Ectodermal cell (in vitro differentiated cells): ENCODE results near the gene SLC25A52.

ENCODE experiments used
- H3K27ac ChIP-seq: 2 replicates; pipeline ENCODE4 v1.7.0; 2013; ENCODE audit warnings: mild to moderate bottlenecking, low read depth, low read length; ENCODE audit not compliant: insufficient read depth, poor library complexity, severe bottlenecking
- H3K27me3 ChIP-seq: 2 replicates; pipeline ENCODE4 v1.7.0; 2013; ENCODE audit warnings: mild to moderate bottlenecking, low read length; ENCODE audit not compliant: insufficient read depth, control insufficient read depth, poor library complexity, severe bottlenecking
- H3K36me3 ChIP-seq: one replicate; pipeline ENCODE4 v1.7.0; 2013; ENCODE audit warnings: low read length; ENCODE audit not compliant: control insufficient read depth, insufficient read depth
- H3K4me1 ChIP-seq: one replicate; pipeline ENCODE4 v1.7.0; 2013; ENCODE audit warnings: low read length; ENCODE audit not compliant: control insufficient read depth, insufficient read depth
- H3K4me3 ChIP-seq: 2 replicates; pipeline ENCODE4 v1.7.0; 2013; ENCODE audit warnings: low read depth, low read length, control low read depth; ENCODE audit not compliant: insufficient read depth
- H3K9me3 ChIP-seq: 2 replicates; pipeline ENCODE4 v1.7.0; 2013; ENCODE audit warnings: mild to moderate bottlenecking, low read length, moderate library complexity; ENCODE audit not compliant: control insufficient read depth
- WGBS, 2 experiments: methylation state at CpG; one replicate each; pipeline ENCODE4 v1.1.7; 2013; ENCODE audit warnings: missing lambda C conversion rate in 2 of 2; 5-methylcytosine and 5-hydroxymethylcytosine counted together

Gene SLC25A52

DNA sequence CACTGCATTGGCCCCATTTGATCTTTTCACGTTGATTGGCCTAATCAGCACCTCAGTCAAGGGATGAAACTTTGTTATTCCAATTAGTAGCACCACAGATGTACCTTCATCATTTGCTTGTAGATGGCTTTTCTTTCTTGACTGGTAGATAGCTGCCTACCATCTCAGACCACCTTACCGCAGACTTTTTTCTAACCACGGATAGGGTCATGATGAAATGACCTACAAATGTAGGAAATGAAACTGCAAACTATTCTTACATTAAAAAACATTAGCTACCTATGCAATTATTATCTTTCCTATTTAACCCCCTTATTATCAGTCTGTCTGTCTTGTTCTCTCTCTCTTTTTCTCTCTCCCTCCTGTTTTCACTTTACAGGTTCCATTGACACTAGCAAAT lies 22.4 kb upstream of the SLC25A52 start:
- Histone ChIP-seq H3K4me1 (no peaks in the 10 kb centered on the region), H3K27me3 (no peaks in the 10 kb centered on the region), H3K4me3 (no peak overlapping the region), H3K27ac (no peak overlapping the region), H3K36me3 (no peaks in the 10 kb centered on the region), H3K9me3 (no peaks in the 10 kb centered on the region)
- WGBS, 2 experiments: 89 to 95% methylated on average over 3 of the region's 3 CpGs

DNA sequence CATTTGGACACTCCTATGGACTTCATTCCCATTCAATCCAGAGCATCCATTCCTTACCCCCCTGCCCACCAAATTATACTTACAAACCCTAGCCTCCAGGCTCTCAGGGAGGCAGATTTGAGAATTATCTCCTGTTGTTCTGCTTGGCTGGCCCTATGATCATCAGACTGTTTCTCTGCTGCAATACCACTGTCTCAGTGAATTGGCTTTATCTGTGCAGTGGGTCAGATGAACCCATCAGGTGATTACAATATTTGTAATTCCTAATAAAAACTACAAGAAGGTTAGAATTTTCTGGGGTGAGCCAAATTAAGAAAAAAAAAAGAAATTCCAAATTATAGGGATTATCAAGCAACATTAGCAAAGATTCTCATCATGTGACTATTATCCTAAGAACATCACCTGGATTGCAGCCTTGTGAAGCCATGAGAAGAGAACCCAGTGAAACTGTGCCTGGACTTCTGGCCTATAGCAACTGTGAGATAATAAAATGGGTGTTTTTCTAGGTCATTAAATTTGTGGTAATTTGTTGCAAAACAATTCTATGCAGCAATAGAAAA lies 17.8 kb upstream of the SLC25A52 start:
- H3K4me3 ChIP-seq: no peak overlapping the region

DNA sequence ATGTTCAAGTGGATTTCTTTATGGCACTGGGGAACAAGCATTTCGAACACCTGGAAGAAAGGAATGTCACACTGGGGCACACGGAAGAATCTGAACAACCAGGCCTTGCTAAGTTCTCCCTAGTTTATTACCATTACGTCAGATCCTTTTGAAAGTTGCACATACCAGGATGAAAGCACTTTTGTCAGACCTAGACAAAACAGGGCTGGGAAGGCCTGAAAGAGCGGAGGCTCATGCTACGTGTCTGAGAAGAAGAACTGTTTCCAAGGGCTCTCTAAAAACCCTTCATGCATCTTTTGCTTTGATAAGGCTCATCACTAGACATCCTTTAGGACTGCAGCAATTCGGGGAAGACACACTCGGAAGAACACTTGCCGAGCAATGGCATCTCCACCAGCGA lies 15.4 kb upstream of the SLC25A52 start:
- Histone ChIP-seq H3K4me1 (no peaks in the 10 kb centered on the region), H3K27me3 (no peaks in the 10 kb centered on the region), H3K4me3 (no peak overlapping the region), H3K36me3 (no peaks in the 10 kb centered on the region), H3K27ac (peak overlapping the region; percentile 78), H3K9me3 (peaks cover 2% of the 10 kb centered on the region)
- 79 to 87% methylated on average over 9 of the region's 9 CpGs for WGBS, 2 experiments

More for the DNA sequence above, 17.8 kb upstream of the SLC25A52 start:
- H3K4me1 ChIP-seq: no peaks in the 10 kb centered on the region
- H3K9me3 ChIP-seq: peaks cover 2% of the 10 kb centered on the region
- H3K27ac ChIP-seq: no peak overlapping the region
- H3K36me3 ChIP-seq: no peaks in the 10 kb centered on the region
- no peaks in the 10 kb centered on the region for H3K27me3 ChIP-seq

DNA sequence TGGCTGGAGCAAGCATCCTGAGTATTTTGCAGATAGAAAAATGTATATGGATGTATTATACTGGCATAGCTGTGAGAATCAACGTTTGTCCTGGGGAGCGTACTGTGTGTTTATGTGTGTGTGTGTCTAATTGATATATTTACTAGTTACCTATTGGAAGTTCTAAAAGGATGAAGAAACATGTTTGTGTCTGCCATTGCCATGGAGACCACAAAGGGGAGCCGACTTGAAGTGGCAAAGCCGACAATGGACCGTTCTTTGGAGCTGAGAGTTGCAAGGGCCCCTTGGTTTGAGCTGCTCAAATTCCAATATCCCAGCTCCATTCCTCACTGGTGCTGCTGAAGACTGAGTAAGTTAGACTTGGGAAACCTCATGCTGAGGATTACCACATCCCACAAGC lies 14.3 kb upstream of the SLC25A52 start:
- Histone ChIP-seq H3K27me3 (no peaks in the 10 kb centered on the region), H3K4me3 (no peak overlapping the region), H3K36me3 (no peaks in the 10 kb centered on the region), H3K4me1 (no peaks in the 10 kb centered on the region), H3K27ac (peak overlapping the region; percentile 78), H3K9me3 (peaks cover 2% of the 10 kb centered on the region)
- 82% methylated on average over 5 of the region's 5 CpGs for WGBS, 2 experiments

DNA sequence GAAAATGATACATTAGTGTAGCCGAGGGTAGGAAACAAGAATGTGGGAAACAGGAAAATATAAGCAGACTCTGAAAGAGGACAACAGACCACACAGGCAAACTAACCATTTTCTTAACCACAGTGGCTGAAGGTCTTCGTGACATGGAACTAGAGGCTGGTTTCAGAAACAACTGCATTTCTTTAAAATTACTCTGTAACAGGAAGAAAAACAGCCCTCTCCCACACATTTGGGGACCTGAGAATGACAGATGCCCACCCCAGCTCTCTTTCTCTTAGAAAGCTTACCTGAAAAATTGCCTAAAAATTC lies 13.8 kb upstream of the SLC25A52 start:
- H3K36me3 ChIP-seq: no peaks in the 10 kb centered on the region
- H3K4me3 ChIP-seq: no peak overlapping the region
- 91% methylated on average over 2 of the region's 2 CpGs for WGBS, 2 experiments
- H3K27ac ChIP-seq: no peak overlapping the region
- H3K9me3 ChIP-seq: peaks cover 2% of the 10 kb centered on the region
- no peaks in the 10 kb centered on the region for H3K27me3 ChIP-seq
- no peaks in the 10 kb centered on the region for H3K4me1 ChIP-seq

DNA sequence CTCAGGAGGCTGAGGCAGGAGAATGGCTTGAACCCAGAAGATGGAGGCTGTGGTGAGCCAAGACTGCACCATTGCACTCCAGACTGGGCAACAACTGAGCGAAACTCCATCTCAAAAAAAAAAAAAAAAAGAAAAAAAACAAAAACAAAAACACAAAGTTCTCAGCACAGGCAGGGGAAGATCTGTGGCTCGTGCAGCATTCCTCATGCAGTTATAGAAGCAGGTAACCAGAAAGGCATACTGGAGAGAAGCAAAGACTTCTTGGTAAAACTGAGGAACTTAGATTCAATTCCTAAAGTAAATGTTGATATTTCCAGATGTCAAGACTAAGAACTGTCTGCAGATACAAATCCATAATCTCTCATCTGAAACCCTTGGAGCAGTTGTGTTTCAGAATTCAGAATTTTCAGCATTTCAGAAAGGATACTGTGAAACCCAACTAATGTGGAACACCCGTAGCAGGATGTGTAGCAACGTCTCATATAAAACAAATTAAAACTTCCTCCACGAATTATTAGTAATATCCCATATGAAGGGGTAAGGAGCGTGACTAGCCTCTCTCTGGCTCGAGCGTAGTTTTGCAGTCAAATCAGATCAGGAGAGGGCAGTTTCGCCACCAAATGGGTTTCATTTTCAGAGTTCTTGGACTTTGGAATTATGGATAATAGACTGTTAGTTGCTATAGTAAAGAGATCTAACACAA lies 13.2 kb upstream of the SLC25A52 start:
- Histone ChIP-seq H3K4me3 (no peak overlapping the region), H3K4me1 (no peaks in the 10 kb centered on the region), H3K9me3 (peaks cover 2% of the 10 kb centered on the region), H3K27ac (no peak overlapping the region), H3K27me3 (no peaks in the 10 kb centered on the region), H3K36me3 (no peaks in the 10 kb centered on the region)
- 95 to 98% methylated on average over 8 to 9 of the region's 9 CpGs for WGBS, 2 experiments

DNA sequence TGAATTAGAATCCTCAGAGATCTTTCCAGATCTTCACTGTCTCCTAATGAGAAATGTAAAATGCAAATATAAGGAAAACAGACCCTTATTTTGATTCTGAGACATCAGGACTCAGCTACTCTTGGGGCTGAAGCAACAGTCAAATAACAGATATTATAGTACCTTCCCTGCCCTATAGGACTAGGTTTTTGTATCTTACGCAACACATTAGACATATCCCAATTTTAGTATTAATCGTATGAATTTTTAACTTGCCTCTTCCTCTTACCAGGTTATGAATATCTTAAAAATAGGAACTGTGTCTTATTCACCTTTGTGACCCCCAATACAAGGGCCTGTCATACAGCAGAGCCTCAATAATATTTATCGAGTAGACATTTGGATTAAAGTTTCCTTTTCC lies 12.0 kb upstream of the SLC25A52 start:
- no peaks in the 10 kb centered on the region for H3K36me3 ChIP-seq
- H3K9me3 ChIP-seq: peaks cover under 1% of the 10 kb centered on the region
- H3K4me1 ChIP-seq: no peaks in the 10 kb centered on the region
- H3K27ac ChIP-seq: no peak overlapping the region
- 95 to 98% methylated on average over 3 of the region's 3 CpGs for WGBS, 2 experiments
- no peak overlapping the region for H3K4me3 ChIP-seq
- H3K27me3 ChIP-seq: no peaks in the 10 kb centered on the region

DNA sequence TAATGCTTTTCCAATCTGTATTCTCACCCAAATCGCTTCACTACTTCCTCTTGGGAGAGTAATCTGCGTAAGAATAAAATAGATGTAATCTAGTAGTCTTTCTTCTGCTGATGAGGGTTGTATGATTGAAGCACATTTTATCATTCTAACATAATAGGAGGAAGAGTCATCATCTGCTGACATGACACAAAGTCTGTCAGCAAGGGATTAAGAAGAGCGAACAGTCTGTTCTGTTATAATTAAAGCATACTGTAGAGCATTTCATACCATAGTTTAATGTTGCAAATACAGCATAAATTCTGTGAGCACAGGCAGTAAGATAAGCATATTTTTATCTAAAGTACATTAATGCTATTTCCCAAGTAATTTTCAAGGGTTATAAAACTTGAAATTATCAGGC lies 10.4 kb downstream of the SLC25A52 start:
- Histone ChIP-seq H3K27me3 (no peaks in the 10 kb centered on the region), H3K4me3 (no peak overlapping the region), H3K36me3 (no peaks in the 10 kb centered on the region), H3K9me3 (no peaks in the 10 kb centered on the region), H3K4me1 (no peaks in the 10 kb centered on the region), H3K27ac (no peak overlapping the region)
- 100% methylated on average over 1 of the region's 3 CpGs; no CpG with 5 or more reads in 1 of the 2 experiments for WGBS, 2 experiments

DNA sequence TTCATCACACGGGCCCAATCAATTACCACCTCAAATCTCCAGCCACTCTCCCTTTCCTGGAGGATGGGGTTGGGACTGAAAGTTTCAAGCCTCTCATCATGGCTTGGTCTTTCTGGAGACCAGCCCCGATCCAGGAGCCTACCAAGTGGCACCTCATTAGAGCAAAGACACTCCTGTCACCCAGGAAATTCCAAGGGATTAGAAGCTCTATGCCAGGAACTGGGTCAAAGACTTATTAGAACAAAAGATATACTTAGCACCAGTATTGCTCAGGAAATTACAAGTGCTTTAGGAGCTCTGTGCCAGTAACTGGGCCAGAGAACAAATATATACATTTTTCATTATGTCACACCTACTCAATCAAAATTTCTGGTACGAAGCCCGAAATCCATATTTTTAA lies 14.3 kb downstream of the SLC25A52 start:
- no peaks in the 10 kb centered on the region for H3K36me3 ChIP-seq
- H3K4me3 ChIP-seq: no peak overlapping the region
- no peaks in the 10 kb centered on the region for H3K4me1 ChIP-seq
- WGBS, 2 experiments: 93% methylated on average over 4 of the region's 4 CpGs
- H3K27me3 ChIP-seq: no peaks in the 10 kb centered on the region
- peaks cover 3% of the 10 kb centered on the region for H3K9me3 ChIP-seq
- no peak overlapping the region for H3K27ac ChIP-seq

DNA sequence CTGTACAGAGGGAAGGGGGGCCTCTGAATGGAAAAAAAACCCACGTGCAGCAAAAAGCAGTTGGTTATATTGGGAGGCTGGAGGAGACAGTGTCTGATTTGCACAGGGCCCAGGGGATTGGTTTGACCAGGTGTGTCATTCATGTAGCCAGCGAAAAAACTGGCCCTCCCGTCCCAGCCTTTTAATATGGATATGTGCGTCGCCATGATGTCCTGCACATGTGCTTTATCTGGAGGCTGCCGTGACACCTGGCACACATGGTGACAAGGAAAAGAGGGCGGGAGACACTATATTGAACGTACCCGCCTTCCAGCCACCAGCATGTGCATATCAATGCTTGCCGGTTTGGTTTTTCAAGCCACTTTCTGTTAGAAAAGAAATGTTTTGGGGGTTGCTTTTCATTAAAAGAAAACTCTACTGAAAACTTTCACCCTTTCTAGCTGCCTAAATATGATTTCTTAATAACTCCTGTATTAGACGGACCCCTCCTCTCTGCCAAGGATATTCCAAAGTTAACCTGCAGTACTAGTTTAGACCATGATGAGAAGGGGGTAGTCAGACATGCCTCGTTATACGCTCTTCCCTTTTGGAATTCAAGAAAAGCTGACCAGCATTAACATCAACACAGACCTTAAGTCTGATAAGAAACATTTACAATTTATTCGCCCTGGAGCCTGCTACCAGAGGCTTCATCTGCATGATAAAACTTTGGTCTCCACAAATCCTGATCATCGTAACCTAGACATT lies 16.2 kb downstream of the SLC25A52 start:
- Histone ChIP-seq H3K27me3 (no peaks in the 10 kb centered on the region), H3K27ac (no peak overlapping the region), H3K4me1 (no peaks in the 10 kb centered on the region), H3K36me3 (no peaks in the 10 kb centered on the region), H3K4me3 (no peak overlapping the region), H3K9me3 (peaks cover 3% of the 10 kb centered on the region)
- WGBS, 2 experiments: 85 to 88% methylated on average over 15 of the region's 15 CpGs
